GM19467 (cell line): ENCODE measurements around the gene DSP.
A peak's percentile ranks its signal among the peaks of the same experiment; 100 is the strongest.

Experiments used
- ATAC-seq: cut with Tn5 transposase; IDR thresholded peaks from one replicate; pipeline ENCODE4 v1.9.1; 2021; ENCODE audit warnings: mild to moderate bottlenecking, moderate library complexity; ENCODE audit not compliant: unreplicated experiment

DSP gene

DNA sequence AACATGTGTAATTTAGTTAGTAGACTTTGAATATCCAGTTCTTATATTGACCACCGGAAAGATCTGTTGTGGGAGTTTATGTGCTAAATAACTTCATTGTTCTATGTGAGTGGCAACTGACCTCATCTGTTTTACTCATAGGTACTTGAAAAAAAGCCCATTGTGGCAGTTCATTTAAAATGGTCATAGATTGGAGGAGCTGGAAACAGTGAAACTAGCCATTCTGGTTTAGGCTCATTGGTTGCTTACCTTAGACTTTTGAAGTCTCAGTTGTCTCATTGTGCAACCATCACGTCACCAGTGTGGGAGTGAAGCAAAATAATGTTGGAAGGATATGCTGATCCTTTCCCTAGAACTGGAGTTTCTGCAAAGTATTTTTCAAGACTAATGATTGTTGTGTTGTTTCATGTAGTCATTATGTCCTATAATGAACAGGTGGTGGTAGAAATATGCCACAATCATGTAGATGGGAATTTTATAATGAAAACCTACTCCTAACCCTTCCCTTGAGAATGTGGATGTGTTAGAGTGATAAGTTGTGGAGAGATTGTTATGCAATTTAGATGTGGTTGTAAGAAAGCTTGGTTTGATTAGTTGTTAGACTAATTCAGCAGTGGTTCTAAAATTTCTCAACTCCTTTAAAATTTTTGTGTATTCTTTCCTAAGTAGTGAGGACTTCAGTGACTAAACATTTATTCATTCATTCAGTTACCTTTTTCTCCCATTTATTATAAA, 18.3 kb downstream of the DSP start:
- no peak for ATAC-seq

DNA sequence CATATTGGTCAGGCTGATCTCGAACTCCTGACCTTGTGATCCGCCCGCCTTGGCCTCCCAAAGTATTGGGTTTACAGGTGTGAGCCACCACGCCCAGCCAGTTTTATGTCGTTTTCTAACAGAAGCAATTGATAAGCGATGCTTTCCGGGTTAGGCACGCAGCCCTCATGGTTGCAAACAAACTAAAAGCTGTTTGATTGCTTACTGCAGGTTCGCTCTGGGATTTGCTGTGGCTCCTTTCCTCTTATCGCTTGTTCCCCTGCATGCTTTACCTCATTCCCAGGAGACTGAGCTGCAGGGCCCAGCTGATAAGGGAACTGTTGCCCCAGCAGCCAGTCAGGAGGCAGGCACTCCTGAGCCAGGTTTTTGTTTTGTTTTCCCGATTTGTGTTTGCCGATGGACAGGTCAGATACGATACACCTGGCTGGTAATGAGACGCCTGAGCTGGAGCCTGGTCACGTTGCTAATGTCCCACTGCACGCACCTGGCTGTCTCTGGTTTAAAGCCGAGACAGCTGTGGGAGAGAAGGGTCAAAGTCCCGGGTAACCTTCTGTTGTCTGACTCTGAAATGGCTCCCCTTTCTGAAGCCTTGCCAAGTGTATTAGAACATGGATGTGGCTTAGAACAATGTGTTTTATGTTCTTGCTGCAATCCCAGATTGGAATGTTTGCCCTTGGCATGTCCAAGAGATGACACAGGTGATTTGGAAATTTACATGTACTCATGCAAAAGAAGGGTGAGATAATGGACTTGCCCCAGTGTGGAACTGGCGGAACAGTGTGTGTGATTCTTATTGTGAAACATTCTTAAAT, 19.9 kb downstream of the DSP start:
- ATAC-seq, result no peak

DNA sequence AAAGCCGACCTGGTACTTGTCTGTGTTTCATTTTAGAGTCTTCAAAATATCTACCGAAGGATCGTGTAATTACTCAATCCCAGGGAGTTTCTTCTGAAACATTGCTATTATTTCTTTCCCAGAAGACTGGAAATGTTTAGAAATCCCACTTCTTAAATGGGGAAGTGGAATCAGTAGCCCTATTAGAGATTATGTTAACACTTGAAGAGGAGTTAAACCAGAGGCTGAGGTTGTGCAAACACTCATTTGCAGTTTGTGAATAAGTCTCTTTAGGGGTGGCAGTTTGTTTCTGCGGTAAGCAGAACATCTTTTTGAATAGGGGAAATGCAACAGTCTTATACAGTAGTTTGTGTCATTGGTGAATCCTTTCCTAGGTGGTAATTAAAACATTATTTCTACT, 21.3 kb downstream of the DSP start:
- no peak for ATAC-seq

DNA sequence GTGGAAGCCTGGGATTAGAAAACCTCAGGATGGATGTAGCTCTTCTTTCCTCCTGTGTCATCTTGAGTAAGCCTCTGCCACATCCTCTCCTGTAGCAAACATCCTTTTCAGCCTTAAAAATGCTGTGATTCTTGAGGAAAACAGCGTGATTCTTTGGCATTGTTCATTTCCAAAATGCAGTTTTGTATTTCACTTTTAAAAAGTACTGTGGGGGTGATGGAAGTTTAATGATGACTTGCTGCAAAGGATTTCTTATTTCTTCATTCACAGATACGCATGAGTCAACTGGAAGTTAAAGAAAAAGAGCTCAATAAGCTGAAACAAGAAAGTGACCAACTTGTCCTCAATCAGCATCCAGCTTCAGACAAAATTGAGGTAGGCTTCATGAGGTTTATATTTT, 24.6 kb downstream of the DSP start:
- ATAC-seq, result no peak

DNA sequence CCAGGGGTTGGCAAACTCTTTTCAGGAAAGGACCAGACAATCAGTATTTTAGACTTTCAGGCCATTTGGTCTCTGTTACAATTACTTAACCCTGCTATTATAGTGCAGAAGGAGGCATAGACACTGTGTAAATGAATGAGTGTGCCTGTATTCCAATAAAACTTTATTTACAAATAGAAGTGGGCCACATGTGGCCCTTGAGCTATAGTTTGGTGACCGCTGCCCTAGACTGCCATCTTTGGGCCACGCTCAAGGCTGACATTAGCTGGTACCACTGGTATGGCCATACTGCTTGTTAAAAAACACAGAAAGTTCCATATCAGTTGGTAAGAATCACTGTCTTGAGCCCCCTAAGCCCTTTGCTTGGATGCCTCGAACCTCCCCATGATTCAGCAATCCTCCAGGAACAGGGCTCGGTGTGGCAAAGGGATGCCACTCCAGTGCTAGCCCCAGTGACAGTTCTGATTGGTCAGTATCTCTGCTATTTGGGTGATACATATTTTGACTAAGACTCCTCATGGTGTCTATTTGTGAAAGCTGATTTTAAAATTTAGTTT, 25.2 kb downstream of the DSP start:
- no peak for ATAC-seq

DNA sequence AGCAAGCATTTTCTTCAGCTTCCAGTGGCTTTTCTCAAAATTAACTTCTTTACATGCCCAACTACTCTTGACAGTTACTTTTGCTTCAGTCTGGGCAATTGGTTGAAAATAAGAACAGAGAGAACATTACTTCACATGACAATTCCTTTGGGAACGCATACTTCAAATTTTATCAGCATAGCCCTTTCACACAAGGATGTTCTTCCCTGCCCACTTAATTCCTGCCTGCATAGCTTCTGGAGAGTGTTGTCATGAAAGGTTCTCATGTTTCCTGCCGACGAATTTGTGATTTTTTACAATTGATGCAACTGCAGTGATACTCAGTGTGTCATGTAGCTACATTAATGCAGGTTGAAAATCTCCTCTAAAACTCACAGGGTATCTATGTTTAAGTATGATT, 26.6 kb downstream of the DSP start:
- no peak for ATAC-seq

DNA sequence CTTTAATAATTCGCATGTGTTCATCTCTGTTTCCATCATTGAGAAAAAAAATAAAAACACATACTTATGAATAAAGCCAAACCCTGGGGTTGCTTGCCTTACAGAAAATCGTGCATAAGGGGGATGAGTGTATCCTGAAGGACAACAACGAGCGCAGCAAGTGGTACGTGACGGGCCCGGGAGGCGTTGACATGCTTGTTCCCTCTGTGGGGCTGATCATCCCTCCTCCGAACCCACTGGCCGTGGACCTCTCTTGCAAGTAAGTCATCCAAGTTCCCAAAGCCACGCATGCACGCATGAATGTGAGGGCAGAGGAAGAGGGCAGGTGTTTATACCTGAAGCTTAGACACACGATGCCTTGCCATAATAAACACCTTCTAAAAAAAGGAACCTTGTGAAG, 27.6 kb downstream of the DSP start:
- no peak for ATAC-seq

DNA sequence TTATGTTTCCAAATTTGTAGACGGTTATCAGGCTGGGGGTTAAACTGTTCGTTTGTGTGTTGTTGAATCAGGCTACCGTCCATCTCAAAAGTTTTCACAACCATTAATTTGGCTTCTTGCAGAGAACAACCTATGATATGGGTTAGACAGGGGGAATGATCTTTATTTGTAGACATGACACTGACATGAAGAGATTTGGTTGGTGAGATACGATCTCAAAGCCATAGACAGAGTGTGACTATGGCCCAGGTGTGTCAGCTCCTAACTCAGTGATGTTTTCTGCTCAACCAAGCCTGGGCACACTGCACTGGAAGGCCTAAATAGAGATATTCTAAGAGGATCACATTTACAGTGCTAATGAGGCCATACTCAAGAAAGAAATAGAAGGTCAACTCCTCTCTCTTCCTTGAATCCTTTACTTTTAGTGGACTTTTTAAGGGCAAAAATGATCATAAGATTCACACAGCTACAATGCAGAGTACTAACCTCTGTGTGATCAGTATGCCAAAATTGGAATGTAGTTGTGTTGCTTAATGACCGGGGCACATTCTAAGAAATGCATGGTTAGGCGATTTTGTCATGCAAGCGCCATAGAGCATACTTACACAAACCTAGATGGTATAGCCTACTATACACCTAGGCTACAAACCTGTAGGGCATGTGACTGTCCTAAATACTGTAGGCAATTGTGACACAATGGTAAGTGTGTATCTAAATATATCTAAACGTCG, 30.9 kb downstream of the DSP start:
- no peak for ATAC-seq

DNA sequence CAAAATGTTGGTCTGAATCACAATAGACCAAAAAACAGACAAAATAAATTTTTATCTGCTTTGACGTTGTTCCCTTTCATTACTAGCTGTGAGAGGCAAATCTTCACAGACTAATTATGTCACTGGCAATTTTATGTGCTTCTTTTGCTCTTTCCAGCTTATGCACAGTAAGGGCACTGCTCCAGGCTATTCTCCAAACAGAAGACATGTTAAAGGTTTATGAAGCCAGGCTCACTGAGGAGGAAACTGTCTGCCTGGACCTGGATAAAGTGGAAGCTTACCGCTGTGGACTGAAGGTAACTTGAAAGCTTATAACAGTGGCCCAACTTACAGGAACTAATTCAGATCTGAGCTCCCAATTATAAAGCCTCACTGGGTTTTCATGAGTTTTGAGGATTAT, 33.0 kb downstream of the DSP start:
- no peak for ATAC-seq

DNA sequence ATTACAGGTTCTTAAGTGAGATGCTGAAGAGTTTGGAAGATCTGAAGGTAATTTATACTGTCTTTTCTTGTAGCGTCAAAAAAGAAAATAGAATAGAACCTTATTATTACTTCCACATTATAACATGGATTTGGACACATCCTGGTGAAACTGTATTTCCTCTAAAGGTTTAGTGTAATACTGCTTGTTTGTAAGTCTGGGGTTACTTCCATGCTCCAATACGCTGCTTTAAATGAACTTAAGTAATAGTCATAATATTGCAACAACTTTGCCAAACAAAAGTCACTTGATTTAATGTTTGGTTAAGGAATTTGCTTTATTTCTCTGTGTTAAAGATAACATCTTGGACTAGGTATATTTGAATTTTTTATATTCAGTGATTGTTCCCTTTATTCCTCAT, 37.0 kb downstream of the DSP start:
- ATAC-seq, result no peak

DNA sequence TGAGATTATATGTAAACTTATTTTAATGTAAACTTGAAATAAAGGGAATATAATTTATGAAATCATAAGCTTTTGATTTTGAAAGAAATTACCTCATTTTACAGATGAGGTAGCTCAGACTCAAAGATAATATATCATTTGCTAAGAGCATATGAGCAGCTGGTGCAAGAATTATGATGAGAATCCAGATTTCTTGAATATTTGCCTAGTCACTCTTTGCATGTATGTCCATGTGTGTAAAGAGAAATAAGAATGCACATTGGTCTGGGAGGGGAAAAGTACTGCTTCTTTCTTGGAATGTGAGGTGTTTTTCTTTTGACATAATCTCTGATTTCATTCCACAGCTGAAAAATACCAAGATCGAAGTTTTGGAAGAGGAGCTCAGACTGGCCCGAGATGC, 37.5 kb downstream of the DSP start:
- no peak for ATAC-seq

DNA sequence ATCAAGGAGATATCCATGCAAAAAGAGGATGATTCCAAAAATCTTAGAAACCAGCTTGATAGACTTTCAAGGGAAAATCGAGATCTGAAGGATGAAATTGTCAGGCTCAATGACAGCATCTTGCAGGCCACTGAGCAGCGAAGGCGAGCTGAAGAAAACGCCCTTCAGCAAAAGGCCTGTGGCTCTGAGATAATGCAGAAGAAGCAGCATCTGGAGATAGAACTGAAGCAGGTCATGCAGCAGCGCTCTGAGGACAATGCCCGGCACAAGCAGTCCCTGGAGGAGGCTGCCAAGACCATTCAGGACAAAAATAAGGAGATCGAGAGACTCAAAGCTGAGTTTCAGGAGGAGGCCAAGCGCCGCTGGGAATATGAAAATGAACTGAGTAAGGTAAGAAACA, 38.4 kb downstream of the DSP start:
- no peak for ATAC-seq

DNA sequence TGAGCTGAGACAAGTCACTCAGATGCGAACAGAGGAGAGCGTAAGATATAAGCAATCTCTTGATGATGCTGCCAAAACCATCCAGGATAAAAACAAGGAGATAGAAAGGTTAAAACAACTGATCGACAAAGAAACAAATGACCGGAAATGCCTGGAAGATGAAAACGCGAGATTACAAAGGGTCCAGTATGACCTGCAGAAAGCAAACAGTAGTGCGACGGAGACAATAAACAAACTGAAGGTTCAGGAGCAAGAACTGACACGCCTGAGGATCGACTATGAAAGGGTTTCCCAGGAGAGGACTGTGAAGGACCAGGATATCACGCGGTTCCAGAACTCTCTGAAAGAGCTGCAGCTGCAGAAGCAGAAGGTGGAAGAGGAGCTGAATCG, 39.1 kb downstream of the DSP start:
- no peak for ATAC-seq

DNA sequence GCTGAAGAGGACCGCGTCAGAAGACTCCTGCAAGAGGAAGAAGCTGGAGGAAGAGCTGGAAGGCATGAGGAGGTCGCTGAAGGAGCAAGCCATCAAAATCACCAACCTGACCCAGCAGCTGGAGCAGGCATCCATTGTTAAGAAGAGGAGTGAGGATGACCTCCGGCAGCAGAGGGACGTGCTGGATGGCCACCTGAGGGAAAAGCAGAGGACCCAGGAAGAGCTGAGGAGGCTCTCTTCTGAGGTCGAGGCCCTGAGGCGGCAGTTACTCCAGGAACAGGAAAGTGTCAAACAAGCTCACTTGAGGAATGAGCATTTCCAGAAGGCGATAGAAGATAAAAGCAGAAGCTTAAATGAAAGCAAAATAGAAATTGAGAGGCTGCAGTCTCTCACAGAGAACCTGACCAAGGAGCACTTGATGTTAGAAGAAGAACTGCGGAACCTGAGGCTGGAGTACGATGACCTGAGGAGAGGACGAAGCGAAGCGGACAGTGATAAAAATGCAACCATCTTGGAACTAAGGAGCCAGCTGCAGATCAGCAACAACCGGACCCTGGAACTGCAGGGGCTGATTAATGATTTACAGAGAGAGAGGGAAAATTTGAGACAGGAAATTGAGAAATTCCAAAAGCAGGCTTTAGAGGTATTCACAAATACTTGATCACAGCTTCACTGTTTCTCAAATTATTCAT, 39.6 kb downstream of the DSP start:
- ATAC-seq, result no peak

DNA sequence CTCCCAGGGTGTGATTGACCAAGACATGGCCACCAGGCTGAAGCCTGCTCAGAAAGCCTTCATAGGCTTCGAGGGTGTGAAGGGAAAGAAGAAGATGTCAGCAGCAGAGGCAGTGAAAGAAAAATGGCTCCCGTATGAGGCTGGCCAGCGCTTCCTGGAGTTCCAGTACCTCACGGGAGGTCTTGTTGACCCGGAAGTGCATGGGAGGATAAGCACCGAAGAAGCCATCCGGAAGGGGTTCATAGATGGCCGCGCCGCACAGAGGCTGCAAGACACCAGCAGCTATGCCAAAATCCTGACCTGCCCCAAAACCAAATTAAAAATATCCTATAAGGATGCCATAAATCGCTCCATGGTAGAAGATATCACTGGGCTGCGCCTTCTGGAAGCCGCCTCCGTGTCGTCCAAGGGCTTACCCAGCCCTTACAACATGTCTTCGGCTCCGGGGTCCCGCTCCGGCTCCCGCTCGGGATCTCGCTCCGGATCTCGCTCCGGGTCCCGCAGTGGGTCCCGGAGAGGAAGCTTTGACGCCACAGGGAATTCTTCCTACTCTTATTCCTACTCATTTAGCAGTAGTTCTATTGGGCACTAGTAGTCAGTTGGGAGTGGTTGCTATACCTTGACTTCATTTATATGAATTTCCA, 43.9 kb downstream of the DSP start:
- no peak for ATAC-seq

DNA sequence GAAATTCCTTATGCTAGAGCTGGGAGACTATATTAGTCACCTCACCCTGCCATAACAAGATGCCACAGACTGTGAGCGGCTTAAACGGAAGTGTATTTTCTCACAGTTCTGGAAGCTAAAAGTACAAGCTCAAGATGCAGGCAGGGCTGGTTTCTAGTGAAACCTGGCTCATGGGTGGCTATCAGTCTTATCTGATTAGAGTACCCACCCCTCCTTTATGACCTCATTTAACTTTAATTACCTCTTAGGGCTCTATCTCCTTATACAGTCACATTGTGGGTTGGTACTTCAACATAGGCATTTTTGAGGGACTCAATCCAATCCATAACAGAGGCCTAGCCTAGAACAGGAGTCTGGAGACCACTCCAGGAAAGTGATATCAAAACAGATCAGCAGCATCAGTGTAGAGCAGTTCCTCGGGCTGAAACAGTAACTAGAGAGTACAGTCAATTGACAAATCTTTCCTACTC, 46.2 kb downstream of the DSP start:
- ATAC-seq, result no peak

DNA sequence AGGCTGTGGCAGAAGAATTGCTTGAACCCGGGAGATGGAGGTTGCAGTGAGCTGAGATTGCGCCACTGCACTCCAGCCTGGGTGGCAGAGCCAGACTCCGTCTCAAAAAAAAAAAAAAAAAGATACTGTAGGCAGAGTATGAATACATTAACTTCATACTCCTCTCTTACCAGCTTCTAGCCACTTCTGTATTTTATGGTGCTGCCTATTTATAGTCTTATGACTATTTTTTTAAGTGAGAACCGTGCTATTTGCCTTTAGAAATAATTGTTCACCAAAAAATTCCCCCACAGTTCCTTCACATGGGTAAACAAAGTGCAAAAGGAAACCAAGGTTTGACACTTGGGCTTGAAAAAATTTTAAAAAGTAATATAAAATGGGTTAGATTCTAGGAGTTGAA, 47.0 kb downstream of the DSP start:
- ATAC-seq, result no peak

DNA sequence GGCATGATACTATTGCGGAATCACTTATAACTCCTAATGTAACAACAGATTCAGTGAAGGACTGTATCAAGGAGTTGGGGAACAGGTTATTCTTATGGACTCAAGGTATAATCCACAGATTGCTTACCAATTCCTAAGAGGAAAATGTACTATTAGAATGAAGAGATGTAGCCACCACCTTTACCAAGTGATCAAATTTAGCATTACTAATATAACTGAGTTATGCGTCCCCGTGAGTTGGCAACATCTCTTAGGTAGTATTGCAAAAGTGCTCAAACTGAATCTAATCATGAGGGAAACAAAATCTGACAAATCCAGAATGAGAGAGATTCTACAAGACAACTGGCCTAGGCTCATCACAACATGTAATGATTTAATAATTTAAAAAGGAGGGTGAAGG, 47.8 kb downstream of the DSP start:
- ATAC-seq, result no peak

DNA sequence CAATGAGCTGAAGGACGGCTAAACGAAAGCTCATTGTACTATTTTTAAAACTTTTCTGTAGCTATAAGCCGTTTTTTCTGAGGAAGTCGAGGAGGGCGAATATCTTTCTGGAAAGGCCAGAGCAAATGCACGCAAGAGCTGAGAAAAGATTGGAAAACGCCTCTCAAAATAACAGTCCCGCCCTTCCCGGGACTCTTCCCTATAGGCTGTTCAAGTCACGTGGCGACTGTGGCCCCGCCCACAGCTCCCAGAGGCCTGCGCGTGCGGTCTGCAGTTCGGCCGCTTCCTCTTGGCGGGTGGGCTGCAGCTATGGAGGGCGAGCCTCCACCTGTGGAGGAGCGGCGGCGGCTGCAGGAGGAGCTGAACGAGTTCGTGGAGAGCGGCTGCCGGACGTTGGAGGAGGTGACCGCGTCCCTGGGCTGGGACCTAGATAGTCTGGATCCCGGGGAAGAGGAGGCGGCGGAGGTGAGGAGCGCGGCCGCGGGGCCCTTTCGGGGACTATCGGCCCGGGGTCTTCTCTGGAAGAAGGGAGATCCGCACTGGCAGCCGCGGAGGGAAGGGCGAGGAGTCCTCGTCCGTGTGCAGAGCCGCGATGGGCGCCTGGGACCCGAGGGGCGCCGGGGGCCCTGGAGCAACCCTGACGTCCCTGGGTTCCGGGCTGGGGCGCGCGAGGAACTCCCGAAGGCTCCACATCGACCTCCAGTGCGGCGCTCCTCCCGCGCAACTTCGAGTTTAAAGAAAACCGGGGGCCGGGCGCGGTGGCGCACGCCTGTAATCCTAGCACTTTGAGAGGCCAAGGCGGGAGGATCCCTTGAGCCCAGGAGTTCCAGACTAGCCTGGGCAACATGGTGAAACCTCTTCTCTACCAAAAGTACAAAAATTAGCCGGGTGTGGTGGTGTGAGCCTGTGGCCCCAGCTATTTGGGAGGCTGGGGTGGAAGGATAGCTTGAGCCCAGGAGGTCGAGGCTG, 48.8 kb downstream of the DSP start, which contains the start of gene SNRNP48:
TSS of gene SNRNP48 (plus strand) at position 250 of the 969 bp plus-strand sequence. CDS start at position 310, 60 bp downstream.
- ATAC-seq, result peak; percentile 99
